Neutrophil (primary cell): Measurements from ENCODE around the gene RBMX.
"Not testable (repeated sequence)": the region's sequence is repeated elsewhere in the genome, so short reads cannot be mapped to it uniquely, and the experiment has no call there.

ENCODE experiments used
- H3K27ac ChIP-seq: fragments of 200-600 bp; sonication (generic); 2 replicates; pipeline ENCODE4 v1.5.1; 2016; ENCODE audit warnings: mild to moderate bottlenecking, moderate library complexity
- H3K27me3 ChIP-seq: fragments of 200-600 bp; sonication (generic); 2 replicates; pipeline ENCODE4 v1.6.0; 2016; ENCODE audit warnings: mild to moderate bottlenecking
- H3K36me3 ChIP-seq: fragments of 200-600 bp; sonication (generic); 2 replicates; pipeline ENCODE4 v1.5.1; 2017
- H3K4me1 ChIP-seq, 2 experiments: fragments of 200-600 bp in 1 of 2; sonication (generic) in 1 of 2; 1 replicate in 1 of 2; 2 replicates in 1 of 2; pipeline versions ENCODE4 v1.5.1 to v1.6.1; 2013 to 2016; ENCODE audit warnings: low read depth in 1 of 2, low read length in 1 of 2, mild to moderate bottlenecking in 1 of 2, moderate library complexity in 1 of 2; ENCODE audit not compliant: control insufficient read depth in 1 of 2, insufficient read depth in 1 of 2
- H3K4me3 ChIP-seq, 2 experiments: fragments of 200-600 bp in 1 of 2; sonication (generic) in 1 of 2; 1 replicate in 1 of 2; 2 replicates in 1 of 2; pipeline ENCODE4 v1.5.1; 2013 to 2016; ENCODE audit warnings: low read depth in 1 of 2, low read length in 1 of 2, mild to moderate bottlenecking in 1 of 2, moderate library complexity in 1 of 2
- H3K9me3 ChIP-seq: fragments of 200-600 bp; sonication (generic); 2 replicates; pipeline ENCODE4 v1.5.1; 2016
- TF ChIP-seq, protein P1 (sequence below): fragments of 200-600 bp; sonication (generic); IDR thresholded peaks from 2 replicates; pipeline ENCODE4 v1.5.1; 2016; ENCODE audit warnings: antibody characterized with exemption

RBMX gene

DNA sequence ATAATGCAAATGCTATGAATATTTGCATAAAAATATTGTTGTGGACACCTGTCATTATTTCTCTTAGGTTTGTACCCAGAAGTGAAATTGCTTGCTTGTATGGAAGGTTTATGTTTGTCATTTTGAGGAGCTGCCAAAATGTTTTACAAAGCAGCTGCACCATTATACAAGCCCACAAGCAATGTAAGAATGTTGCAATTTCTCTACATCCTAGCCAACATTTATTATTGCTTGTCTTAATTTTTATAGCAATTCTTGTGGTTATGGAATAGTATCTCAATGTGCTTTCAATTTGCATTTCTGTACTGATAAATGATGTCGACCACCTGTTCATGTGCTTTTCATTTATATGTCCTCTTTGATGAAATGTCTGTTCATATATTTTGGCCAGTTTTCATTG is 18.7 kb upstream of the RBMX start:
- Histone ChIP-seq H3K4me3 (no peak overlapping the region), H3K4me1 (no peaks in the 10 kb centered on the region), H3K36me3 (no peaks in the 10 kb centered on the region), H3K27me3 (no peaks in the 10 kb centered on the region), H3K27ac (no peak overlapping the region), H3K9me3 (no peaks in the 10 kb centered on the region)
- TF ChIP-seq, protein P1, sequence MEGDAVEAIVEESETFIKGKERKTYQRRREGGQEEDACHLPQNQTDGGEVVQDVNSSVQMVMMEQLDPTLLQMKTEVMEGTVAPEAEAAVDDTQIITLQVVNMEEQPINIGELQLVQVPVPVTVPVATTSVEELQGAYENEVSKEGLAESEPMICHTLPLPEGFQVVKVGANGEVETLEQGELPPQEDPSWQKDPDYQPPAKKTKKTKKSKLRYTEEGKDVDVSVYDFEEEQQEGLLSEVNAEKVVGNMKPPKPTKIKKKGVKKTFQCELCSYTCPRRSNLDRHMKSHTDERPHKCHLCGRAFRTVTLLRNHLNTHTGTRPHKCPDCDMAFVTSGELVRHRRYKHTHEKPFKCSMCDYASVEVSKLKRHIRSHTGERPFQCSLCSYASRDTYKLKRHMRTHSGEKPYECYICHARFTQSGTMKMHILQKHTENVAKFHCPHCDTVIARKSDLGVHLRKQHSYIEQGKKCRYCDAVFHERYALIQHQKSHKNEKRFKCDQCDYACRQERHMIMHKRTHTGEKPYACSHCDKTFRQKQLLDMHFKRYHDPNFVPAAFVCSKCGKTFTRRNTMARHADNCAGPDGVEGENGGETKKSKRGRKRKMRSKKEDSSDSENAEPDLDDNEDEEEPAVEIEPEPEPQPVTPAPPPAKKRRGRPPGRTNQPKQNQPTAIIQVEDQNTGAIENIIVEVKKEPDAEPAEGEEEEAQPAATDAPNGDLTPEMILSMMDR = no peak

DNA sequence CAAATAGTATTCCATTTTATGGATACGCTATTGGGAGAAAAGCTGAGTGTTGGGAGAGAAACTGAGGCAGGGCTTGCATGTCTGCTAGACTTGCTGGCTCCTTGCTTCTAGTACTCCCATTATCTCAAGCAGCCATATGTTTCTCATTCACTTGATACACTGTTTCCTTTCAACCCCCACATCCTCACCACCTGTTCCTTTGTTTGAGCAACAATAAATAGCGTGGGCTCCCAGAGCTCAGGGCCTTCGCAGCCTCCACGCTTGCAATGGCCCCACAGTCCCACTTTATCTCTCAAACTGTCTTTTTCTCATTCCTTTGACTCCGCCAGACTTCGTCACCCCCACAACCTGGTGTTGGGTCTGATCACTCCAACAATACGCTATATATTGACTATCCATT is 18.2 kb upstream of the RBMX start:
- not testable (repeated sequence) for H3K36me3 ChIP-seq

GRCh38 chrX:136896121-136896914 is 15.8 kb upstream of the RBMX start:
- Histone ChIP-seq H3K27me3 (no peaks in the 10 kb centered on the region), H3K36me3 (no peaks in the 10 kb centered on the region), H3K9me3 (no peaks in the 10 kb centered on the region), H3K4me1 (no peaks in the 10 kb centered on the region), H3K4me3 (no peak overlapping the region), H3K27ac (no peak overlapping the region)
- TF ChIP-seq, protein P1 = no peak

More for the DNA sequence above, 18.2 kb upstream of the RBMX start:
- not testable (repeated sequence) for H3K9me3 ChIP-seq, H3K4me3 ChIP-seq, H3K4me1 ChIP-seq, H3K27ac ChIP-seq, H3K27me3 ChIP-seq

- Histone ChIP-seq H3K27ac (no peak overlapping the region), H3K4me3 (no peak overlapping the region), H3K9me3 (no peaks in the 10 kb centered on the region), H3K27me3 (no peaks in the 10 kb centered on the region), H3K36me3 (no peaks in the 10 kb centered on the region), H3K4me1 (no peaks in the 10 kb centered on the region)
- TF ChIP-seq, protein P1 = no peak
Observed at GRCh38 chrX:136892412-136892811, 11.9 kb upstream of the RBMX start.

GRCh38 chrX:136890596-136890995 is 10.1 kb upstream of the RBMX start:
- H3K9me3 ChIP-seq = not testable (repeated sequence)
- H3K4me1 ChIP-seq = peaks cover 9 to 10% of the 10 kb centered on the region in 2 experiments

DNA sequence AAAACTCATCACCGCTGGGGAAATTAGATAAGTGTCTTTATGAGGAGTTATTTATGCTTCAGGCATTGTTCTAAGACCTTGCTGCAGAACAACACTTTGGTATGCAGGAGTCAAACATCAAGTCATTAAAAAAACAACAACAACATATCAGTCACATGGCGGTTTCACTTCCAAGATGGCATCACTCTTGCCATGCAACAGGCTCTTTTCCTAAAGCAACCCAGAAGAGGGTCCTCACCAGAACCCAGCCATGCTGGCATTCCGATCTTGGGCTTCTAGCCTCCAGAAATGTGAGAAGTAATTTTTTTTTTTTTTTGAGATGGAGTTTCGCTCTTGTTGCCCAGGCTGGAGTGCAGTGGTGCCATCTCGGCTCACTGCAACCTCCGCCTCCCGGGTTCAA is 8.7 kb upstream of the RBMX start:
- TF ChIP-seq, protein P1 = no peak
- H3K27me3 ChIP-seq = no peaks in the 10 kb centered on the region
- no peaks in the 10 kb centered on the region for H3K9me3 ChIP-seq
- H3K4me3 ChIP-seq = no peak overlapping the region
- H3K4me1 ChIP-seq = peaks cover 12 to 15% of the 10 kb centered on the region in 2 experiments
- H3K36me3 ChIP-seq = no peaks in the 10 kb centered on the region
- no peak overlapping the region for H3K27ac ChIP-seq

More at GRCh38 chrX:136890596-136890995, 10.1 kb upstream of the RBMX start:
- H3K4me3 ChIP-seq, H3K27ac ChIP-seq, H3K27me3 ChIP-seq, H3K36me3 ChIP-seq: not testable (repeated sequence)
